Activated T-cell treated with anti-CD3 and anti-CD28 coated beads for 48 hours (primary cell): ENCODE measurements around the gene CYTH1.

Experiments used
- DNase-seq: peaks from one replicate; pipeline ENCODE4 v3.0.0-alpha.2; 2020; ENCODE audit warnings: low read depth

CYTH1 gene

DNA sequence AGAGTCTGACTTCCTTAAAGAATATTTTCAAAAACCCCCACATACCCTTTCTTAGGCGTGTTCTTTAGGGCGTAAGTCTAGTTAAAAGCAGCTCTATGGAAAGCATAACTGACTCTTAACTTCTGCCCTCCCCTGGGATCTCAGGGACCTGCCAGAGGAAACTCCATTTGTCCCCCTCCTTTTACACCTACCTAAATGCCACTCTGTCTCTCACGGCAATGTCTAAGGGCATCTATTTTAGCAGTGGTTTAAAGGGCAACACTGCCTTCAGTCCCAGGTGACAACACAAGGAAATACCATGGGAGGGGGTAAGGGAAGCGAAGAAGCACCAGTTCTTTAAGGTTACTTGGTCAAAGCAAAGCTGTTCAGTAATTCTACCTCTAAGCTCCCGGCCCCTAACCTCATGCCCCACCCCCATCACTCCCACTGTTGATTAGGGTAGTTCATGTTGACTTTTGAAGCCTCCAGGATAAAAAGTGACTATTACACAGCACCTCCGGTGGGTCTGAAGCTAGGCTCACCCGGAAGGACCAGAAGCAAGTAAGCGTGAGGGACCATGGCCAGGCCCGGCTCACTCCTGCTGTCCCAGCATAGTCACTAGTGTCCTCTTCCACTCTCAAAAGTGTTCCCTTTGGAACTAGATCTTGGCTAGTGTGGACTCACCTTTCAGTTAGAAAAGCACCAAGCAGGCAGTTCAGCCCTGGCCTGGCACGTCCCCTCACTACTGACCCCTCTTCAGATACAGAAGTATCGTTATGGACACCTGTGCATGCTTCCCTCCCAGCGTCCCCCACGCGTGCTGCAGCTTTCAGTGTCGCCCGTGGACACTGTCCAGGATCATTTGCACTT is 47.1 kb downstream of the CYTH1 start:
- DNase-seq, result no peak

DNA sequence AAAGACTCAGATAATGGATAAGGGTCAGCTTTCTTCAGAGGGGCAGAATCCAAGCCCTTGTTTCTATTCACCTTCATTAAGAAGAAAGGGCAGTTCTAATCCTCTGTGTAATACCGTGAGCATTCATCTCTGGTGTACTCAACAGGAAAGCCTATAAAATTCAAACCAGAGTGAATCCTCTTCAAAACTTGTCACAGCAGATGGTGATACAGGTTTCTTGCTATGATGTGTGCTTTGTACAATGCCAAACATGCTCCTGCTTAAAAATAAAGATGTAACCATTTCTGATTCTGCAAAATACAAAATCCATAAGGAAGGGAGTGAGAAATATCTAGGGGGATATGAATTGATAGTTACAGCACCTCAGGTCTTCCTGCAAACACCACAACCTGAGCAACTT is 49.7 kb downstream of the CYTH1 start:
- DNase-seq, result no peak

DNA sequence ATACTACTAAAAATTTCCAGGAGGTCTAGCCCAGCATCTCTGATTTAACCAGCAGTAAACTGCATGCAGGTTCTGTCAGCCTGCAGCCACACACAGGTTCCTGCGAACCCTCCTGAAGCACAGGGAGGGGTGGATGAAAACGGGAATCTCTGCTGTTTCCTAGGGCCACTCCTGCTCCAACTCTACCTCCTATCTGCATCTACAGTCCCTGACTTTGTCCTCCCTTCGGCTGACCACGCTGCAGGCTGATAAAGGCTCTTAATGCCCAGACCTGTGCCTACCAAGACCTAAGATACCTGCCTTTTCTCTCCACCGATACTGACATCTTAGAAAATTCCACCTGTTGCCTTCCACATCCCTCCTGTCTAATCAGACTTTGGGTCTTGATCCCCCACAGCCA is 50.2 kb downstream of the CYTH1 start:
- DNase-seq, result no peak

DNA sequence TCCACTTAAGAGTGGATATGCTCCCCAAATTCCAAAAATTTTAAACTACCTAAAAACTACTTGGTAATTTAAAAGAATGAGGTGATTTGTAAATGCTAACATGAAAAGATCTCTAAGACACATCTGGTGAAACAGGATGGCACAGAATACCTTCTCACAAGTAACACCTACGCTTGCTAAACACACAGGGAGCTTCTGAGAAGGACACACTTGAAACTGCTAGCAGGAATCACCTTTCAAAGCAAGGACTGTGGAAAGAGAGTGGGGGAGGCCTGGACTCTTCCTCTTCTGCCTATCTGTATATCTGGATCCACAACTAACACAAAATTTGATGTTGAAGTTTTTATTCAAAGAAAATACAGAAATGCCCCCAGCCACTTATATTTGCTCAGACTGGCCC is 52.4 kb downstream of the CYTH1 start:
- no peak for DNase-seq

DNA sequence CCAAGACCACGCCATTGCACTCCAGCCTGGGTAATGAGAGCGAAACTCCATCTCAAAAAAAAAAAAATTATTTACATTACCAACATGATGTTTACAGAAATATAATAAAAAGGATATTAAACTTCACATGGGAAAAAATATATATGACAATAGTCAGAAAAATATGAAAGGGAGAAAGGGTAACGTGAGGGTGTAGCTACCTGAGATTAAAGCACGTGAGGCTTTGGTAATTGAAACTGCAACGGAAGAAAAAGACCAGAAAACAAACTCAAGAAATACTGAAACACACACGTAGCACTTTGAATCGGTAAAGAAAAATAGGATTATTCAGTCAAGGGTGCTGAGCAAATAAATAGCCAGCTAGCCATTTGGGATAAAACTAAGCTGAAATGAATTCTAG is 53.6 kb downstream of the CYTH1 start:
- DNase-seq, result no peak

DNA sequence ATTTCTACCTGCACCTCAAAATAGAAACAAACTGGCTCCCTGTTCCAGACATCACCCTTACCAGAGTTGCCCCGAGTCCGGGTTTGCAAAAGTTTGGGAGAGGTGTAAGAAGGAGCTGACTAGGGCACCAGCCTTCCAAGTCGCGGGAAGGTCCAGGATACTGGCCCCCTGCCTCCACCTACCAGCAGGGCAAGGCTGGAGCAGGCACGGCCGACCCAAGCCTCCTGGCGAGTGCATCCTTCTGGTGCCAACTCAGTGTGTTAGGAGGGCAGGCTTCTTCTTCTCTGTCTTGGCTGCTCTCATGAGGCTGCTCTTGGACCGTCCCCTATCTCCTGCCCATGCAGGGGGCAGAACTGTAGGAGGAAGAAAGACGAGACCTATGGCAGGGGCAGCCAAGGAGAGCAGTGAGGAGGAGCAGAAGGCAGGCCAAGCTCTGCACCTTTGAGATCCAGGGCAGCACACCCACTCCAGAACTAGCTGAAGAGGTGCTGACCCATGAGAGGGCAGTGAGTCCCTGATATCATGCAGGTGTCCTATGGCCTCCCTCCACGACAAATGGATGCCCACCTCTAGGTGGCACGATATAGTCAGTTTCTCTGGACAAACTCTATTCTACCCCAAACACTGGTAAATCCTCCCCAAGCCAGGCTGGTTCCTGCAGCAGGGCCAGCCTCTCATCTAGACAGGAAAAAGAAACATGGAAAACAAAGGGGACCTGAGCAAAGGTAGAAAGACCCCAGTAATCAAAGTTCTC is 54.4 kb downstream of the CYTH1 start:
- DNase-seq, result no peak

DNA sequence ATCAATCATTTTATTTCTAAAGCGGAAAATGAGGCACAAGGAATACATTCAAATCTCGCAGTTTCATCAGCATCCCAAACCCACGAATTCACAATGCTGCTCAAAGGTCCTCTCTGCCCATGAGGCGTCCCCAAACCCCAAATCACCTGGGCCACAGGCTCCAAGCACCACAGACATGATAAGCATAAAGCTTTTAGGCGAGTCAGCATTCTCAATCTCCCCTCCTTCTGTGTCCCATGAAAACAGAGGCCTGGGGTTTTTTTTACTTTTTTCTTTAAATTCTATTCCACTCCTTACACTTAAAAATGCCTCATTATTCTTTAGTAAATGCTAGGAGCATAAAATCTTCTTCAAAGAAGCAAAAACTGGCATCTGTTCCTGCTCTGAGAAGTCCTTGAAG is 55.0 kb downstream of the CYTH1 start:
- DNase-seq, result no peak

DNA sequence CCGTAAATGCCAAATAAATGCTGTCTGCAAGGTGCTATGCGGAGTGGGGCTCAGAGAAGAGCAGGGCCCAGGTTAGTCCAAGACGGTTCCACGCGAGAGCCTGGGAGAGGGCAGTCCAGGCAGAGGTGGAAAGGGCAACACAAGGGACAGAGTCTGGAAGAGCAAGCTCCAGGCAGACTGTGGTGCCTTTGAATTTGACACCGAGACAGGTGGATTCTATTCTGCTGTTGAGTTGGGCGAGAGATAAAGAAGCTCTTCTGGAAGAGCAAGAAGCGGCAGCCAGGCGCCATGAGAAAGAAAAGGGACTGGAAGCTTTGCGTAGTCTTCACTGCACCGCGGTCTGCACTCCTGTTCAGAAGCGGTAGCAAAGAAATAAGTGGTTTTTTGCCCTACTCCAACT is 55.6 kb downstream of the CYTH1 start:
- no peak for DNase-seq

DNA sequence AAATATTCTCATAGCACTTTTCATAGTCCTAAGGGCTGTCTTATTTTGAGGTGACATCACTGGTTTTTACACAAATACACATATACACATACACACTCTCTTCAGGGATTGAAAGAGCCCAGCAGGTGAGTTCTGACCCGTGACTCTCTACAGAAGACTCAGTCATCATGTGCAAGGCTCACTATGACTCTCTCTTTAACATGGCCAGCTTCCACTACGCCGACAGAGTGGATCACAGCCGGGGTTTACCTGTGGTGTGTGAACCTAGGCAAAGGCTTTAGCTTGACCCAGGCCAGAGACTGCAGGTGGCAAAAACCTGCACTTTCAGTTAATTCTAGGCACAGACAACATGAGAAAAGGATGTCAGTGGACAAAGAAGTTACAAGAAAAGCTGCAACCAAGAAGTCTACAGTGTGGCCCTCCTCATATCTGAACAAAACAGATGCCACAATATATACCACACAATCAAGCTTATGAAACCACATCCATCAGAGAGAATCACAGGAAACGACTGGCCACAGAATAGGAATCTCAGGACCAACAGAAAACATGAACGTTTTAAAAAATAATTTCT is 56.5 kb downstream of the CYTH1 start:
- DNase-seq, result no peak

DNA sequence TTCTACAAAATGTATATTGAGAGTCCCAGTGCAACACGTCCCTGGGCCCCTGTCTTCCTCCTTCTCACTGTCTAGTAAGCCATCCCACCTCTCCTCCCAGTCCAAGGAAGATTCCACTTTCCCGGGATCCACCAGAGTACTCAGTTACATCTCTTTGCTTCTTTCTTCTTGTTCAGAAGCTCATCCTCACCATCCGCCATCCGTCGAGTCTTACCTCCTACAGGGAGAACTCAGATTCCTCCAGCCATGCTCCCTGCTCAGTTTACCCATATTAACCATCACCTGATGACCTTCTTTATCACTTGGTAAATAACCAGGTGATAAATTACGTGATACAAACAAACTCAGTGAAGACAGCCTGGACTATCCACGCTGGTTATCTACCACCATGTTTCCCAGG is 57.1 kb downstream of the CYTH1 start:
- DNase-seq, result no peak

DNA sequence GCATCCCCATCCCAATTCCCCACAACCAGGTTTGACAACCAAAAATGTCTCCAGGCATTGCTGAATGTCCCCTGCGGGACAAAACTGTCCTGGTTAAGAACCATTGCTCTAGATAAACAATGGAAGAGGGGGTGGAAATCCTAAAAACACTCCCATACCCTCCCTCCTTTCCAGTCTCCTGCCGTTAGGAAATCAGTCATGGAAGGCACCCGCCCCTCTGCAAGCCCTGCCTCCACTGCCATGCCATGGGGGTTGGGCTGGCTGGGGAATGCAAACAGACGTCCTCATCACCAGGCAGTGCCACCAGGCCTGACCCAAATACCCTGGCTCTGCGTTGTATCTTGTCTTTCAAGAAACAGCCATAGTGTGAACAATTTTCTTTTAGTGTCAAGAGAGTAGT is 57.5 kb downstream of the CYTH1 start:
- DNase-seq, result no peak

DNA sequence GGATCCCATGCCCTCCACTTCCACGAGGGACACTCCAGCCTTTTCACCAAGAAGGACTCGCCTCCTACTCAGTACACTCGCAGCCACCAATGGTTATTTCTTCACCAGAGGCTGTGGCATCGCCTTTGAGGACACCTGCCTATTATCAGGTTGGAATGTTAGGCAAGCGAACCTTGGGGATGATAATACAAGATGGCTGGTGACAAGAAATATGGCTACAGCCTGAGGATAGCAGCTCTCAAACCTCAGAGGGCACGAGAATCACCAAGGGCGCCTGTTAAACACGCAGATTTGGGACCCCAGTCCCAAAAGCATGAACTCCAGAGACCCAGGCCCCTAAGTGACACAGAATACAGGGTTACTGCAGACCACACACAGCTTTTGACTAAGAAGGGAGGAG is 58.1 kb downstream of the CYTH1 start:
- no peak for DNase-seq

DNA sequence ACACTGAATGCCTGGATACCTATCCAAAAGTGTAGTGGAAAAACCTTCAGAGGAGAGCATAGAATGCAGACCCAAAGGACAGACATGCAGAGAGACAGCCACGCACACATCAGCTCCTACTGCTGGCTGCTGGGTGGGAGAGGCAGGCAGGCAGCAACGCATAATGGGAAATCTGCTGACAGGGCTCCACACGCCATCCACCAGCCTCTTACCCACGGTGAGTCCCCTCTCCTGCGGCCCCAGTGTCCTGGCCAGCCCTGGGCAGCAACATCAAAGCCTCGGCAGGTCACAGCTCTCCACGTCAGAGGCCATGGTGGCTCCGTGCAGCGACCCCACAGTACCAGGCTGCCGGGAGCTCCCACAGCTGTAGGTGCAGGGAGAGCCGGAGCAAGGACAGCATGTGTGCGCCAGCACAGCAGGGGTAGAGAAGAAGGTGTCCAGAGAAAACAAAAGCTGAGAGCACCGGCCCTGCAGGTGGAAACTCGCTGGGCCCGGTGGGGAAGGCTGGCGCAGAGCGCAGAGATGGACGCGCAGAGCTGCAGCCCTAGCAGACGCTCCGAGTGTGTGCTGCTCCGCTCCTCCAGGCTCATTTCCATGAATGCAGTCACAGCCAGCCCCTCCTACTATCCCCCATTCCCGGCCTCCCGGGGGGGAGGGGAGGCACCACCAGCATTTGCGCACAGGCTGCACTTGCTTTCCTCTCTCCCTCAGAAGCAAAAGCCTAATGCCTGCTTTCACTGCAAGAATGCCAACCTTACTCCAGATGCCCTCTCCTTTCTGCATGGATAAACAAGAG is 58.9 kb downstream of the CYTH1 start:
- no peak for DNase-seq

DNA sequence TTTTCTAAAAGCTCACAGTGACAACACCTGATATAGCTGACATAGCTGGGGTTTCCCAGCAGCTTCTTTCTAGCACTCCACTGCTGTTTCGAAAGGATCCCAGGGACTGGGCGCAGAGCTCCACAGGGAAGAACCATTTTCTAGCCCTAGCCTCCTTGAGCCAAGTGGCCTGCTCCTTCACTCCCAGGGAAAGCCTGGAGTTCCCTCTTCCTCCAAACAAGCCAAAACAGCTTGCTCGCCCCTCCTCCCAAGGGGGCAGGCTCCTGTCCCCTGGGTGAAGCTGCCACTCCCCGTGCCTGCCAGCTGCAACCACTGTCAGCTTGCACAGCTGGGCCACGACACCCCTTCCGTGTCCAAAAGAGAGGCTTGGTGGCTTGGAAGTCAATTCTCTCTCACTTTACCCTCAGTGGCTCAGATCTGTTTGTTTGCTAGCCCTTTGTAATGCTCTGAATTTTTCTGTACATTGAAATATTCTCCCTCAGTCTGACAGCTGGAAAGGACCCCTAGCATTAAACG is 59.8 kb downstream of the CYTH1 start:
- no peak for DNase-seq

DNA sequence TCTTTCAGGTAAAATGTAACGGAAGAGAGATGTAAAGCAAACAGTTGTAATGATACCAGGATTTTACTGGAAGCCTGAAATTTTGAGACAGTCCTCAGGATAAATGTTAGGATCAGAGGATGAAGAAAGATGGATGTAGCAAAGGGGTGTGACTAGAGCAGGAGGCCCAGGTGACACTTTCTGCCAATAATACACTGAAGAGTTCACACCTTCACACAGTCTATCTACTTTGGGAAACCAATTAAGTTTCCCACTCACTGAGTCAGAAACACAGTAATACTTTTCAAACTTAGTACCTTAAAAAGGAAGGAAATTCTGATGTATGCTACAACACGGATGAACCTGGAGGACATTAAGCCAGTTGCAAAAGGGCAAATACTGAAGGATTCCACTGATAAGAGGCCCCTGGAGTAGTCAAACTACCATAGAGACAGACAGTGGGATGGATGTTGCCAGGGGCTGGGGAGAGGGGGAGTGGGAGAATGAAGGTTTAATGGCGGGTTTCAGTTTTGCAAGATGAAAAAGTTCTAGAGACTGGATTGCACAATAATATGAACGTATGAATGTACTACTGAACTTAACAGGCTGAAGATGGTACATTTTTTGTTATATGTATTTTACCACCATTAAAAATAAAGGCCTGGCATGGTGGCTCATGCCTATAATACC is 62.3 kb downstream of the CYTH1 start:
- no peak for DNase-seq

DNA sequence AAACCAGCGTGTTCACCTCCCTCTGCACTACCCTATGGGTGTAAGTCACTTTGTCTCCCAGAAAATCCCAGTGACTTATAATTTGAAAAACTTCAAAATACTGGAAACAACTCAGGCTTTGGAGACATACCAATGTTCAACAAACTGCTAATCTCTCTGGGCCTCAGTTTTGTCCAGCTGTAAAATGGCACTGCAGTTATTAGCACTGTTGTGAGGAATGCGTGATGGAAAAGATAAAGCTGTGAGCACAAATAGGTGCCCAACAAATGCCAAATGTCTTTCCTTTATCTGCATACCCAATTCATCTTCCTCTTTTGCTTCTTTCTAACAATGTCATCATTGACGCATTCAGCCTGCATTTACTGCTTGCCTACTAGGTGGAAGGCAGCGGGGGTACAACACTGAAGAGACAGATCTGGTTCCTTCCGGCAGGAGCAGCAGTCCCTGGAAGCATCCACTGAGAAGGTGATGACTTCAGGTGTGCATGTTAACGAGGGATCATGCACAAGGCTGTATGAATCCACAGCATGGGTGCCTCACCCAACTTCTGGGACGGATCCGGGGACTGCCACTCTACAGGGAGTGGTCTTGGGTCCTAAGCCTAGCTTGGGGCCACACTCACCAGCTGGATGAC is 63.4 kb downstream of the CYTH1 start:
- DNase-seq, result no peak

DNA sequence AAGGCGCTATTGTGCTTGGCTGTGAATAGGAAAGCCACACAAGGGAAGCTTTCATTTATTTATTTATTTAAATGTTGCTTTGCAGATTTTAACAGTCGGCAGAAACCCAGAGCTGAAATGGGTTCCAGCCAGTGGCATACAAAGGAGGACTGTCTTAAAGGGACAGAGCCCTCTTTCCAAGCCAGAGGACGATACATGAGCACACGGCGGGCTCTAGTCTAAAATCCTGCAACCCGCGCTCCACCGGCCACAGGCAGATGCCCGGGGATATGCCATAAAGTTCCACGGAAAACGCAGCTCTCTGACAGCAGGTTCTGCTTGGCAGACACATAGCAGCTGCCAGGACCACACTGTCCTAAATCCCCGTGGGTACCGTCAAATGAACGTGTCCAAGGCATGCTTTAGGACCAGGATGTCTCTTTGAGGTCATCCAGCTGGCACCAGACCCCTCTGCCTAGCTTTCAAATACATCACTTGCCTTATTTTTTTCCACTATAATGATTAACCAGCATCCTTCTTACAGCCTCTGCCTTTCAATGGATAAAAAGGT is 64.6 kb downstream of the CYTH1 start:
- no peak for DNase-seq

DNA sequence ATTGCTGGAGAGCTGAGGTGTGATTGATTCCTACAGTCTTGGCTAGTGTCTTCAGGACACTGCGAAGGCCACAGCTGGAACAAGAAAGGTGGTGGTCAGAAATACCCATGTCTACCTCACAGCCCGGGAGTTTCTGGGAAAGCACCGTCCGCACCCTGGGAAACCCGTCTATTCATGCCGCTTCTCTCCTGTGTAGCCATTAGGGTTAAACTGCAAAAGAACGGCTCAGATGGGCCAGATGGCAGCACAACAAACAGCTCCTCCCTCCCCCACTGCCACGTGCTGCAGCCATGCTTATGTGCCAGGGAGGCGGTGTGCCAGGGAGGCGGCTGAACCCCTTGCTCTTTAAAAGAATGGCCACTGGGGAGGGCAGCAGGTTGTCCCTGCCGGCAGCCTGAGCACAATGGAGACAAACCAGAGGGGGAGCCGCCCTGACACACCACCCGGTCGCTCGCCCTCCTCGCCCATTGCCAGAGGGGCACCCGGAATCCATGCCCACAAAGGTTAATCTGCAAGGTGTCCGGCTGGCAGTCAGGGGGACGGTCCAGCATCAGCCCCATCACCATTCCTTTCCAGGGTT is 65.2 kb downstream of the CYTH1 start:
- DNase-seq, result no peak

DNA sequence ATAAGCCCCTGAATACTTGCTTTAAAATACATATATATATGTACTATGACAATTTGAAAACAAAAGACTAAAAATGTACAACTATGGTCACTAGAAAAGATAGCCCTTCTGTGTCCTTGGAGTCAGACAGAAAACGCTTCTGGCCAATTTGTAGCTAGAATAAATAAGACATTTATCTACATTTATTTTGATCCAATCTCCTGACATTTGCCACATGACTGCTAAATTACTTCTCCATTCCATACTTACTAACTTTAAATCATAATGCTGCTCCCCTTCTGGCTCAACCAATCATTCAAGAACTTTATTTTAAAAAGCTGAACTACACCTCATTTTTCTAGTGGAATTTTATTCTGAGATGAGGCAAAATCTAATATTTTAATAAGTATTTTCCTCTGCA is 65.8 kb downstream of the CYTH1 start:
- no peak for DNase-seq

DNA sequence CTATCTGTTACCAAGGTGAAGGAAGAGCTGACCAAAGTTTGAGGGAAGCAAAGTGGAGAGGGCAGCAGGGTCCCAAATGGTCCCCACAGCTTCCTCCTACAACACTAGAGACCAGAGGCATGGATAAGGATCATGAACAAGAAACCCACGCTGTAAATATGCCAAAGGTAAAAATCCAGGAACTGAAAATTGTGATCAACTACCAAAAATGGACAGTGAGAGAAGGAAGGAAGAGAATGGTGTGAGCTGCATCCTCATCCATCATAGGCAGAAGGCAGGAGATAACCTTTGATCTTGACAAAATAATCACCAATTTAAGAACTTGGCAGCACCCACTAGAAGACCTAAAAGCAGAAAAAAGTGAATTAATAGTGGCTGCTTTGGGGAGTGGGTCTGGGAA is 66.2 kb downstream of the CYTH1 start:
- DNase-seq, result no peak
